SU-DHL-6 (cell line): Measurements from ENCODE around the gene DBF4.
"Not testable (repeated sequence)": the region's sequence is repeated elsewhere in the genome, so short reads cannot be mapped to it uniquely, and the experiment has no call there.

Source experiments
- H2AFZ ChIP-seq: fragments of 200-600 bp; sonication (generic); 2 replicates; pipeline ENCODE4 v1.6.1; 2014; ENCODE audit warnings: low read depth, mild to moderate bottlenecking, moderate library complexity, mixed read lengths, antibody characterized with exemption, low read length; ENCODE audit not compliant: severe bottlenecking
- H3F3A ChIP-seq: fragments of 200-600 bp; shearing (Covaris generic); 2 replicates; pipeline ENCODE4 v1.6.0; 2016; ENCODE audit warnings: antibody characterized with exemption, mild to moderate bottlenecking; ENCODE audit not compliant: insufficient read depth
- H3K27ac ChIP-seq: fragments of 200-600 bp; sonication (generic); 2 replicates; pipeline ENCODE4 v1.5.1; 2016; ENCODE audit warnings: low read depth, mild to moderate bottlenecking, low read length, moderate library complexity, mixed read lengths
- H3K27me3 ChIP-seq: fragments of 200-600 bp; sonication (generic), shearing (Covaris generic); 2 replicates; pipeline ENCODE4 v1.6.0; 2014; ENCODE audit warnings: mild to moderate bottlenecking, low read length
- H3K36me3 ChIP-seq: fragments of 200-600 bp; sonication (generic); 2 replicates; pipeline ENCODE4 v1.6.1; 2014; ENCODE audit warnings: mild to moderate bottlenecking, low read length, mixed read lengths
- H3K4me2 ChIP-seq: fragments of 300-600, 200-600 bp; shearing (Covaris generic), sonication (generic); 2 replicates; pipeline ENCODE4 v1.6.0; 2014; ENCODE audit warnings: low read length, low read depth, mild to moderate bottlenecking; ENCODE audit not compliant: poor library complexity, severe bottlenecking
- H3K4me3 ChIP-seq: fragments of 200-600 bp; sonication (generic); 2 replicates; pipeline ENCODE4 v1.5.1; 2014; ENCODE audit warnings: antibody characterized with exemption, low read length, mild to moderate bottlenecking, mixed read lengths; ENCODE audit not compliant: insufficient read depth, poor library complexity, severe bottlenecking
- H3K79me2 ChIP-seq: fragments of 200-600 bp; sonication (generic); 2 replicates; pipeline ENCODE4 v1.6.1; 2014; ENCODE audit warnings: mild to moderate bottlenecking, low read length, moderate library complexity; ENCODE audit not compliant: insufficient read depth
- H3K9ac ChIP-seq: fragments of 200-600 bp; sonication (generic); 2 replicates; pipeline ENCODE4 v1.7.0; 2014; ENCODE audit warnings: mild to moderate bottlenecking, low read length
- H3K9me2 ChIP-seq: fragments of 200-600 bp; sonication (generic); replicated peaks from 2 replicates; pipeline ENCODE4 v1.6.1; 2014; ENCODE audit warnings: low read length; ENCODE audit not compliant: insufficient read depth
- H3K9me3 ChIP-seq: fragments of 200-600 bp; sonication (generic); 2 replicates; pipeline ENCODE4 v1.6.1; 2014; ENCODE audit warnings: low read length, mixed read lengths; ENCODE audit not compliant: insufficient read depth
- H4K20me1 ChIP-seq: fragments of 200-600 bp; sonication (generic); 2 replicates; pipeline ENCODE4 v1.6.1; 2014; ENCODE audit warnings: low read depth, mild to moderate bottlenecking, antibody characterized with exemption, low read length, moderate library complexity, mixed read lengths
- CTCF ChIP-seq: fragments of 200-600 bp; sonication (generic); IDR thresholded peaks from one replicate; pipeline ENCODE4 v1.5.1; 2017; ENCODE audit warnings: antibody characterized with exemption, mild to moderate bottlenecking, low read length, moderate library complexity; ENCODE audit not compliant: insufficient read depth, poor library complexity, severe bottlenecking
- EZH2phosphoT487 ChIP-seq: fragments of 200-600 bp; sonication (generic), shearing (Covaris generic); conservative IDR thresholded peaks from 2 replicates; pipeline ENCODE4 v1.6.1; 2018; ENCODE audit warnings: mild to moderate bottlenecking, antibody characterized with exemption, low read length, moderate library complexity, mixed read lengths

Gene DBF4

GRCh38 chr7:87870471-87870870 is 5.8 kb upstream of the DBF4 start:
- TF ChIP-seq EZH2phosphoT487 (no peak), CTCF (no peak)
- H3K9me3 ChIP-seq, result peaks cover 44% of the 10 kb centered on the region
- H3K36me3 ChIP-seq, result peaks cover 73% of the 10 kb centered on the region

GRCh38 chr7:87872346-87872745 is 3.9 kb upstream of the DBF4 start:
- Histone ChIP-seq H3K27me3 (no peaks in the 10 kb centered on the region), H3K79me2 (peaks cover 95% of the 10 kb centered on the region)

More at GRCh38 chr7:87870471-87870870, 5.8 kb upstream of the DBF4 start:
- Histone ChIP-seq H3K4me3 (no peak overlapping the region), H3K4me2 (no peak overlapping the region), H2AFZ (no peak overlapping the region), H3K9me2 (no peaks in the 10 kb centered on the region), H3K27me3 (no peaks in the 10 kb centered on the region), H3K27ac (no peak overlapping the region), H3F3A (peaks cover 13% of the 10 kb centered on the region), H3K79me2 (peaks cover 100% of the 10 kb centered on the region), H3K9ac (no peak overlapping the region), H4K20me1 (no peaks in the 10 kb centered on the region)

GRCh38 chr7:87873328-87873727 is 3.0 kb upstream of the DBF4 start:
- peaks cover 27% of the 10 kb centered on the region for H3F3A ChIP-seq
- not testable (repeated sequence) for H3K27ac ChIP-seq, H3K9ac ChIP-seq, H3K27me3 ChIP-seq, H3K9me2 ChIP-seq, H4K20me1 ChIP-seq, H2AFZ ChIP-seq
- peak overlapping the region; percentile 96 for H3K4me3 ChIP-seq
- peaks cover 38% of the 10 kb centered on the region for H3K9me3 ChIP-seq
- peak overlapping the region; percentile 91 for H3K4me2 ChIP-seq
- H3K36me3 ChIP-seq, result peaks cover 53% of the 10 kb centered on the region
- H3K79me2 ChIP-seq, result peaks cover 95% of the 10 kb centered on the region

More at GRCh38 chr7:87872346-87872745, 3.9 kb upstream of the DBF4 start:
- peak overlapping the region; percentile 0 for H3K4me2 ChIP-seq
- H3K27ac ChIP-seq, result no peak overlapping the region
- no peaks in the 10 kb centered on the region for H3K9me2 ChIP-seq
- H2AFZ ChIP-seq, result no peak overlapping the region
- TF ChIP-seq EZH2phosphoT487 (no peak), CTCF (no peak)
- H3K9me3 ChIP-seq, result peaks cover 38% of the 10 kb centered on the region
- no peak overlapping the region for H3K9ac ChIP-seq
- no peaks in the 10 kb centered on the region for H4K20me1 ChIP-seq
- H3K36me3 ChIP-seq, result peaks cover 58% of the 10 kb centered on the region
- peaks cover 27% of the 10 kb centered on the region for H3F3A ChIP-seq
- no peak overlapping the region for H3K4me3 ChIP-seq

- H2AFZ ChIP-seq, result no peak overlapping the region
- peaks cover 95% of the 10 kb centered on the region for H3K79me2 ChIP-seq
- peak overlapping the region; percentile 97 for H3K9ac ChIP-seq
- H3K9me3 ChIP-seq, result peaks cover 33% of the 10 kb centered on the region
- H3K4me3 ChIP-seq, result peak overlapping the region; percentile 96
- H4K20me1 ChIP-seq, result peaks cover 9% of the 10 kb centered on the region; the same call in 1 of the 2 replicates
- H3K27ac ChIP-seq, result peak overlapping the region; percentile 95
- peak overlapping the region; percentile 91 for H3K4me2 ChIP-seq
- peaks cover 54% of the 10 kb centered on the region for H3K36me3 ChIP-seq
- peaks cover 27% of the 10 kb centered on the region for H3F3A ChIP-seq
- H3K27me3 ChIP-seq, result no peaks in the 10 kb centered on the region
- no peaks in the 10 kb centered on the region for H3K9me2 ChIP-seq
- no peak for TF ChIP-seq EZH2phosphoT487
- TF ChIP-seq CTCF, result no peak
These were observed 2.2 kb upstream of the DBF4 start for GRCh38 chr7:87874066-87874465.
